IMR-90 (cell line): Measurements from ENCODE around the gene CCDC40. TPM values are rescaled to one million over a fixed set of nuclear protein-coding genes. Genes with fewer than 3 reads are reported as not detected.
A peak's percentile ranks its signal among the peaks of the same experiment; 100 is the strongest.

Experiments used
- ATAC-seq: fragments of 200-7000 bp; cut with Tn5 transposase; 2 replicates; pipeline ENCODE4 v1.9.1; 2020; ENCODE audit warnings: low read depth, mild to moderate bottlenecking, moderate library complexity
- BruUV-seq: library from RNA; stranded (reverse); fragments of 400-500 nt; replicated peaks from 2 replicates; lab custom pipeline; 2021; lab: Mats Ljungman, UMichigan
- CTCF ChIA-PET: fragments of 300-600 bp; formaldehyde crosslinking; extraction: SDS; loops from one replicate; lab custom pipeline; 2021; ENCODE audit warnings: antibody characterized with exemption; lab: Yijun Ruan, JAX
- POLR2A ChIA-PET: fragments of 300-600 bp; sonication (Branson Sonifier 250); formaldehyde crosslinking; loops from one replicate; lab custom pipeline; 2022; ENCODE audit warnings: antibody characterized with exemption; ENCODE audit not compliant: unreplicated experiment; lab: Charles Lee
- DNase-seq: peaks from one replicate; pipeline ENCODE4 v3.0.0; 2013
- H2AFZ ChIP-seq: replicated peaks from 2 replicates; pipeline ENCODE3; 2013; ENCODE audit warnings: low read length, mild to moderate bottlenecking; ENCODE audit not compliant: poor library complexity
- H2AK5ac ChIP-seq: 2 replicates; pipeline ENCODE4 v1.6.1; 2013; ENCODE audit warnings: low read depth, low read length, inconsistent platforms
- H2AK9ac ChIP-seq: replicated peaks from 2 replicates; pipeline ENCODE3; 2013; ENCODE audit warnings: mild to moderate bottlenecking, low read depth, low read length, moderate library complexity; ENCODE audit not compliant: poor library complexity
- H2BK120ac ChIP-seq: 2 replicates; pipeline ENCODE4 v1.6.1; 2013; ENCODE audit warnings: low read depth, low read length, inconsistent platforms
- H2BK15ac ChIP-seq: 3 replicates; pipeline ENCODE4 v1.6.1; 2013; ENCODE audit warnings: low read depth, low read length, inconsistent platforms
- H2BK20ac ChIP-seq: 2 replicates; pipeline ENCODE4 v1.6.1; 2013; ENCODE audit warnings: low read depth, mild to moderate bottlenecking, inconsistent platforms, low read length, moderate library complexity
- H2BK5ac ChIP-seq: 2 replicates; pipeline ENCODE4 v1.6.1; 2013; ENCODE audit warnings: mild to moderate bottlenecking, low read depth, low read length, inconsistent platforms; ENCODE audit not compliant: poor library complexity, severe bottlenecking
- H3K14ac ChIP-seq: replicated peaks from 2 replicates; pipeline ENCODE4 v1.6.1; 2013; ENCODE audit warnings: low read depth, low read length, inconsistent platforms
- H3K18ac ChIP-seq: 2 replicates; pipeline ENCODE4 v1.6.1; 2013; ENCODE audit warnings: low read depth, low read length, control low read depth
- H3K23ac ChIP-seq: 2 replicates; pipeline ENCODE4 v1.6.1; 2013; ENCODE audit warnings: low read depth, low read length, inconsistent platforms
- H3K27ac ChIP-seq: 2 replicates; pipeline ENCODE4 v1.5.1; 2013; ENCODE audit warnings: mild to moderate bottlenecking, control low read depth, low read length; ENCODE audit not compliant: insufficient read depth
- H3K27me3 ChIP-seq: 2 replicates; pipeline ENCODE4 v1.6.1; 2013; ENCODE audit warnings: low read length; ENCODE audit not compliant: control insufficient read depth, insufficient read depth
- H3K36me3 ChIP-seq: 2 replicates; pipeline ENCODE4 v1.6.1; 2013; ENCODE audit warnings: low read length, mixed read lengths; ENCODE audit not compliant: control insufficient read depth, insufficient read depth
- H3K4ac ChIP-seq: 2 replicates; pipeline ENCODE4 v1.6.1; 2013; ENCODE audit warnings: low read depth, low read length, inconsistent platforms
- H3K4me1 ChIP-seq: 2 replicates; pipeline ENCODE4 v1.6.1; 2013; ENCODE audit warnings: low read length, mixed read lengths; ENCODE audit not compliant: control insufficient read depth, insufficient read depth
- H3K4me2 ChIP-seq: 2 replicates; pipeline ENCODE4 v1.6.1; 2013; ENCODE audit warnings: low read depth, mild to moderate bottlenecking, control low read depth, low read length, moderate library complexity
- H3K4me3 ChIP-seq: 2 replicates; pipeline ENCODE4 v1.5.1; 2013; ENCODE audit warnings: low read depth, mild to moderate bottlenecking, control low read depth, low read length, moderate library complexity; ENCODE audit not compliant: insufficient read depth
- H3K56ac ChIP-seq: 2 replicates; pipeline ENCODE4 v1.6.1; 2013; ENCODE audit warnings: low read length, inconsistent platforms; ENCODE audit not compliant: insufficient read depth; ENCODE audit errors: extremely low read depth
- H3K79me1 ChIP-seq, 2 experiments: 2 replicates each; pipeline ENCODE4 v1.6.1; 2013; ENCODE audit warnings: low read length in 2 of 2, inconsistent platforms in 1 of 2, low read depth in 1 of 2
- H3K9ac ChIP-seq: 2 replicates; pipeline ENCODE4 v1.6.1; 2013; ENCODE audit warnings: low read depth, low read length, control low read depth
- H3K9me1 ChIP-seq: 2 replicates; pipeline ENCODE4 v1.6.1; 2013; ENCODE audit warnings: low read length, inconsistent platforms; ENCODE audit not compliant: insufficient read depth
- H3K9me3 ChIP-seq: 2 replicates; pipeline ENCODE4 v1.6.1; 2013; ENCODE audit warnings: low read length; ENCODE audit not compliant: control insufficient read depth, insufficient read depth
- H4K20me1 ChIP-seq: 2 replicates; pipeline ENCODE4 v1.6.1; 2013; ENCODE audit warnings: low read length, inconsistent platforms; ENCODE audit not compliant: insufficient read depth
- H4K5ac ChIP-seq: 2 replicates; pipeline ENCODE4 v1.6.1; 2013; ENCODE audit warnings: mild to moderate bottlenecking, low read depth, low read length, control low read depth
- H4K8ac ChIP-seq, 2 experiments: 2 replicates each; pipeline ENCODE4 v1.6.1; 2013; ENCODE audit warnings: low read depth in 2 of 2, low read length in 2 of 2, control low read depth in 1 of 2, inconsistent platforms in 1 of 2
- H4K91ac ChIP-seq: 2 replicates; pipeline ENCODE4 v1.6.1; 2013; ENCODE audit warnings: low read depth, low read length, inconsistent platforms; ENCODE audit not compliant: insufficient read depth
- BHLHE40 ChIP-seq: fragments of 150-350 bp; IDR thresholded peaks from 2 replicates; pipeline ENCODE4 v1.6.1; 2016; ENCODE audit warnings: mild to moderate bottlenecking, low read depth, low read length
- MXI1 ChIP-seq: IDR thresholded peaks from 2 replicates; pipeline ENCODE4 v1.6.1; 2012; ENCODE audit warnings: low read depth, mild to moderate bottlenecking, low read length, moderate library complexity, borderline replicate concordance
- USF2 ChIP-seq: fragments of 150-350 bp; IDR thresholded peaks from 2 replicates; pipeline ENCODE4 v1.6.1; 2017; ENCODE audit warnings: mild to moderate bottlenecking, antibody characterized with exemption, low read length, low read depth
- WGBS, 2 experiments: methylation state at CpG; one replicate each; pipeline versions ENCODE4 v1.1.5 to v1.1.7; 2013; ENCODE audit warnings: missing lambda C conversion rate in 2 of 2; ENCODE audit not compliant: insufficient read length in 1 of 2; ENCODE audit errors: extremely low coverage in 2 of 2; 5-methylcytosine and 5-hydroxymethylcytosine counted together
- dilution Hi-C: fragments of 300-500 bp; cut with HindIII; formaldehyde crosslinking; loops from one replicate; pipeline ENCODE4 v1.14.3; 2018; ENCODE audit warnings: low sequenced_read_pairs; ENCODE audit not compliant: unreplicated experiment
- in situ Hi-C: fragments of 300-500 bp; cut with MboI; formaldehyde crosslinking; loops from 3 replicates; pipeline ENCODE4 v1.14.3; 2019; ENCODE audit warnings: low sequenced_read_pairs, inconsistent platforms, mixed read lengths
- intact Hi-C: fragments of 100-400 bp; cut with micrococcal nuclease; formaldehyde crosslinking; loops from 2 replicates; pipeline ENCODE4 v1.10.0; 2022
- polyA plus RNA-seq, 3 experiments: library from polyadenylated mRNA; depleted of rRNA; stranded (reverse); fragments of >200 nt; gene quantifications; 2 replicates each; pipeline ENCODE4 v1.2.3, GENCODE V29; 2012; ENCODE audit warnings: low replicate concordance in 1 of 3
- total RNA-seq: library from RNA; depleted of rRNA; stranded (reverse); fragments of >200 nt; gene quantifications from 2 replicates; pipeline ENCODE4 v1.2.3, GENCODE V29; 2012

CCDC40 gene
- total and polyA plus RNA-seq, 2 of the 4 experiments (the other 2 are of a cell fraction) = 0.90 to 4.7 TPM

DNA sequence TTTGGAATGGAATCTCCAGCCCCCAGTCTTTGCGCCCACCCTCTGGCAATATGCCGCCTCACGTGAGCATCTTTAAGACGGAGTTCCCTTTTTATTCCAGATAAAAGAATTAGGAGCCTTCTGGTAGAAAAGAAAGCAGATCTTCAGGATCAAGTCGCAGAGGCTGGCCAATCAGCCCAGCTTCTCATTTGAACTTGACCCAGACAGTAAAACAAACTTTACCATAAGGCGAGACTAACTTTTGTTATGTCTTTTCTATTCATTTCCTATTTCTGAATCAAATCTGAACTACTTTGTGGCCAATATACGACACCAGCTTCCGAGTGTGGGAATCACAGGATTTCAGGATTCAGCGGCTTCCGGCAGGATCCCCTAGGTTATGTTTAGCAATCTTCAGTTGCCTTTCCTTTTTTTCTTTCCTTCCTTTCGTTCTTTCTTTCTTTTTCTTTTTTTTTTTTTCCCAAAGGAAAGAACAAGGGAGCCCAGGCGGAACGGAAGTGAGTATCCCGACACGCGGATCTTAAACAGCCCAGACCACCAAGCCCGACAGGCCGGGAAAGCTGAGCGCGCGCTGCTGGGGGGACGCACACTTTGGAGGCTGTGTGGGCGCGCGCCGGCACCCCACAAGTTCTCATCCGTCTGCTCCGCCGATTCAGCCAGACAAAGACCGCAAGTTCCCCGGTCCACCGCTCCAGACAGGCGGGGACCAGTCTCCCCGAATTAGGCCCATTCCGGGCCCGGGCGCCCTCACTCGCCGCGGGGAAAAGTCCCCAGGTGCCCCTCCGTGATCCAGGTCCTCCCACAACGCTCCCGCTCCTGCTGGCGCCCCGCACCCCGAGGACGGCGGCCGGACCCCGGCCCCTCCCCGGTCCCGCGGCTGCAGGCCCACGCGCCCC, 1.4 kb upstream of the CCDC40 start:
- H3K36me3 ChIP-seq = peaks cover under 1% of the 10 kb centered on the region; the same call in 1 of the 2 replicates
- POLR2A ChIA-PET = no interaction called here
- peak overlapping the region; percentile 2; the same call in 1 of the 2 replicates for H3K4ac ChIP-seq
- peak overlapping the region; percentile 29; the same call in 1 of the 2 replicates for H3K14ac ChIP-seq
- peak overlapping the region; percentile 91 for H2AFZ ChIP-seq
- TF ChIP-seq USF2 (peak; percentile 63), BHLHE40 (peak; percentile 85), MXI1 (no peak)
- peak overlapping the region; percentile 98 for H3K4me2 ChIP-seq
- no peak overlapping the region for H4K91ac ChIP-seq
- H4K5ac ChIP-seq = no peak overlapping the region
- peaks cover 1% of the 10 kb centered on the region; the same call in 1 of the 2 replicates for H3K4me1 ChIP-seq
- 0% methylated on average over 15 of the region's 55 CpGs; no CpG with 5 or more reads in 1 of the 2 experiments for WGBS, 2 experiments
- in situ Hi-C loops = no loop called here
- H2BK15ac ChIP-seq = no peak overlapping the region
- no peaks in the 10 kb centered on the region for H3K9me3 ChIP-seq
- peaks cover 41 to 56% of the 10 kb centered on the region in 2 experiments for H3K79me1 ChIP-seq
- peak overlapping the region; percentile 19 for H3K27ac ChIP-seq
- peaks cover 13% of the 10 kb centered on the region for H3K9me1 ChIP-seq
- peak overlapping the region; percentile 79 for H2AK9ac ChIP-seq
- dilution Hi-C loops = no loop called here
- no peak overlapping the region for H2BK20ac ChIP-seq
- DNase-seq (peak; percentile 43), ATAC-seq (peak; percentile 13)
- H4K20me1 ChIP-seq = peaks cover 39% of the 10 kb centered on the region
- peak overlapping the region; percentile 26; the same call in 1 of the 2 replicates for H3K23ac ChIP-seq
- H3K4me3 ChIP-seq = peak overlapping the region; percentile 54
- no TSS peak for BruUV-seq
- CTCF ChIA-PET = interaction anchor here (0.7 kb wide), 2 partner anchors 257 to 991 kb away, joined by 3 to 5 read pairs; partner anchors contain the start of gene CBX2
- H4K8ac ChIP-seq = no peak overlapping the region
- no peak overlapping the region for H2BK120ac ChIP-seq
- no peak overlapping the region for H2AK5ac ChIP-seq
- H2BK5ac ChIP-seq = peak overlapping the region; percentile 0
- intact Hi-C loops = no loop called here
- H3K18ac ChIP-seq = no peak overlapping the region
- peak overlapping the region; percentile 44 for H3K9ac ChIP-seq
- no peaks in the 10 kb centered on the region for H3K27me3 ChIP-seq
- peak overlapping the region; percentile 42; the same call in 1 of the 2 replicates for H3K56ac ChIP-seq
